ENCODE measurements around the gene PPP4R3B. TPM values are rescaled to one million over a fixed set of nuclear protein-coding genes. Genes with fewer than 3 reads are reported as not detected.

PPP4R3B gene
- total and polyA plus RNA-seq, 2 experiments from 2014 or later = 25.6 to 56.6 TPM

- TF ChIP-seq ZNF462 (CRISPR knock-in tag; IDR thresholded peaks at IDR 0.05) (no peak), STAT1 (IDR thresholded peaks at IDR 0.05; ENCODE audit: unreplicated experiment) (no peak), ETS1 (IDR thresholded peaks at IDR 0.05) (no peak), EZH2 (IDR thresholded peaks at IDR 0.05; ENCODE audit: low read depth, unreplicated experiment) (no peak), CREB1 (CRISPR knock-in tag; IDR thresholded peaks at IDR 0.05; ENCODE audit: low read depth) (no peak)
Observed at GRCh38 chr2:55601849-55602248, 15.6 kb downstream of the PPP4R3B start (continued).

- Mint-ChIP-seq H3K27me3 (ENCODE audit: insufficient read depth, low read depth, poor library complexity) (no peaks in the 10 kb centered on the region), H3K9me3 (no peaks in the 10 kb centered on the region), H3K27ac (no peak overlapping the region), H3K4me1 (no peaks in the 10 kb centered on the region), H3K36me3 (ENCODE audit: low read depth) (peaks cover 20% of the 10 kb centered on the region; the same call in 2 of the 3 replicates), H3K4me3 (no peak overlapping the region)
- Histone ChIP-seq H3K36me3 (ENCODE audit: insufficient read depth) (no peaks in the 10 kb centered on the region), H3K79me2 (replicated peaks; ENCODE audit: insufficient read depth) (peaks cover 21% of the 10 kb centered on the region; the same call in 1 of the 2 replicates), H3K9me2 (ENCODE audit: insufficient read depth) (no peaks in the 10 kb centered on the region), H4K20me1 (replicated peaks; ENCODE audit: insufficient read depth) (0 out of 2 replicates have a peak, but pooled peaks cover 5% of the 10 kb centered on the region), H3K27ac (ENCODE audit: low read depth) (no peak overlapping the region), H3F3A (replicated peaks; ENCODE audit: low read depth) (no peaks in the 10 kb centered on the region), H3K4me2 (no peak overlapping the region), H3K4me1 (ENCODE audit: insufficient read depth) (no peaks in the 10 kb centered on the region), H3K27me3 (ENCODE audit: insufficient read depth) (no peaks in the 10 kb centered on the region), H2AFZ (no peak overlapping the region), H3K4me3 (no peak overlapping the region)
- no peak for ATAC-seq
- no peak for DNase-seq (ENCODE audit: low spot score)
- TF ChIP-seq ZNF331 (CRISPR knock-in tag; IDR thresholded peaks at IDR 0.05; ENCODE audit: low read depth) = no peak
- TF ChIP-seq ZNF462 (CRISPR knock-in tag; IDR thresholded peaks at IDR 0.05) = no peak
- no peak for TF ChIP-seq ZNF114 (CRISPR knock-in tag; IDR thresholded peaks at IDR 0.05)
- no peak for TF ChIP-seq CREB1 (CRISPR knock-in tag; IDR thresholded peaks at IDR 0.05; ENCODE audit: low read depth)
Observed at GRCh38 chr2:55598056-55598795, 19.2 kb downstream of the PPP4R3B start.

Measured in GM23338 (cell line).